Right ventricle myocardium superior (tissue), 1 donor: Measurements from ENCODE around the gene CAPNS2. TPM values are rescaled to one million over a fixed set of nuclear protein-coding genes. Genes with fewer than 3 reads are reported as not detected.

Experiments
- ATAC-seq: fragments of 200-7000 bp; cut with Tn5 transposase; one replicate; pipeline ENCODE4 v1.9.1; 2020; ENCODE audit warnings: mild to moderate bottlenecking; ENCODE audit not compliant: poor library complexity
- DNase-seq: peaks from one replicate; pipeline ENCODE4 v3.0.0-alpha.2; 2020
- intact Hi-C: fragments of 100-400 bp; cut with DNase I; formaldehyde crosslinking; loops from one replicate; pipeline ENCODE4 v1.11.2; 2022
- total RNA-seq: library from RNA; stranded (reverse); fragmentation: NEBNext Ultra II Directional; extraction: Animal tissue kit (Norgen Biotek cat#: 25700); gene quantifications from one replicate; pipeline ENCODE4 v1.2.1, GENCODE V29; 2021
- donor health status: DM: no; HTN: yes; CAD: no; lungs with severe emphysema.

The CAPNS2 gene
- total RNA-seq, 1 donor from 2014 or later, result not detected

DNA sequence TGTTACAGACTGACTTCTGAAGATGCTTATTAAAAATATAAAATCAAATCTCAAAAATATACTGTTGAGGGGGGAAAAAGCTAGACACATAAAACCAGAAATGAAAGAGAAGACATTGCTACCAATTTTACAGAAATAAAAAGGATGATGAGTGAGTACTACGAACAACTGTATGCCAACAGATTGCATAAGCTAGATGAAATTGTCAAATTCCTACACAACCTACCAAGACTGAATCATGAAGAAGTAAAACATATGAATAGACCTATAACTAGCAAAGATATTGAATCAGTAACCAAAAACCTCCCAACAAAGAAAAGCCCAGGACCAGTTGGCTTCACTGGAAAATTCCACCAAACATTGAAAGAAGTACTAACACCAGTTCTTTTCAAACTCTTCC lies 3.5 kb upstream of the CAPNS2 start:
- no peak for ATAC-seq
- DNase-seq, result no peak
- intact Hi-C loops, result no loop called here

GRCh38 chr16:55563797-55564196 lies 2.7 kb upstream of the CAPNS2 start:
- ATAC-seq (no peak), DNase-seq (no peak)
- intact Hi-C loops, result no loop called here

DNA sequence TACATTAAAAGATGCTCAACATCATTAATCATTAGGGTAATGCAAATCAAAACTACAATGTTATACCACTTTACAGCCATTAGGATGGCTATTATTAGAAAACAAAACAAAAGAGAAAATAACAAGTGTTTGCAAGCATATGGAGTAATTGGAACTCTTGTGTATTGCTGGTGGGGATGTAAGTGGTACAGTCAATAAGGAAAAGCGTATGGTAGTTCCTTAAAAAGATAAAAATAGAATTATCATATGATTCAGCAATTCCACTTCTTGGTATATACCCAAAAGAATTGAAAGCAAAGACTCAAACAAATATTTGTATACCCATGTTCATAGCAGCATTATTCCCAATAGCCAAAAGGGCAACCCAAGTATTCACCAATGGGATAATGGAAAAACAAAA lies 1.4 kb upstream of the CAPNS2 start:
- DNase-seq (no peak), ATAC-seq (no peak)
- intact Hi-C loops, result no loop called here

- ATAC-seq (peak; percentile 91), DNase-seq (no peak)
- intact Hi-C loops, result no loop called here
Measured at GRCh38 chr16:55567382-55567781, 898 bp downstream of the CAPNS2 start.

DNA sequence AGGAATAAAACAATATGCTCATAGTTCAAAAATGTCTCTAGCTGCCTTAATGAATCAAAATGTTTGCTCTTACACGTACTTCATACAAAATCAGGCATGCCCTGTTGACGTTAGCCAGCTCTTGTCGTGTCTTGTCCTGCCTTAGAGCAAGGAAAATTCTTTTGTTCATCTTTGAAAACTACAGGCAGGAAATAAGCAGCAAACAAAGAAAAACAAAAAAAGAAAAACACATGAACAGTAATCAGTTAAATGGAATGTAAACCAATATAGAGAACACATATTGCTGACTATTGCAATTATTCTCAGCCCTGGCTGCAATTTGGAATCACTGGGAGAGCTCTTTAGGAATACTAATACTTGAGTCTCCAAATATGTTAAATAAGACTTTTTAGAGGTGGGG lies 1.7 kb downstream of the CAPNS2 start:
- ATAC-seq, result no peak
- intact Hi-C loops, result no loop called here

GRCh38 chr16:55569025-55569424 lies 2.5 kb downstream of the CAPNS2 start:
- ATAC-seq (peak; percentile 30), DNase-seq (no peak)
- intact Hi-C loops, result no loop called here

More for the DNA sequence above, 1.7 kb downstream of the CAPNS2 start:
- no peak for DNase-seq

DNA sequence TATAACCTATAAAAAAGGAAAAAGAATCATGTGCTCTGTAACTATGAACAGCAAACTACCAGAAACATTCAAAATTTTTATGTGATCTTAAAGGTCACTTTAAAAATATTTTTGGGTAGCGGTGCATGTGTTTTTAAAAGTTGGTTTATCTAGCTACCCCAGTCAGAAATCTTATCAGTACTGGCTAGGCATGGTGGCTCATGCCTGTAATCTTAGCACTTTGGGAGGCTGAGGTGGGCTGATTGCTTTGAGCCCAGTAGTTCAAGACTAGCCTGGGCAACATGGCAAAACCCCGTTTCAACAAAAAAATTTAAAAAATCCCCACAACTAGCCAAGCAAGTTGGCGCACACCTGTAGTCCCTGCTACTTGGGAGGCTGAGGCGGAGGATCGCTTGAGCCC lies 3.7 kb downstream of the CAPNS2 start:
- DNase-seq, result no peak
- ATAC-seq, result no peak
- intact Hi-C loops, result no loop called here

GRCh38 chr16:55571191-55571897 lies 4.9 kb downstream of the CAPNS2 start:
- intact Hi-C loops, result no loop called here
- ATAC-seq, result no peak

GRCh38 chr16:55572439-55572838 lies 6.0 kb downstream of the CAPNS2 start:
- intact Hi-C loops, result no loop called here
- ATAC-seq (no peak), DNase-seq (no peak)

More at GRCh38 chr16:55571191-55571897, 4.9 kb downstream of the CAPNS2 start:
- no peak for DNase-seq

- ATAC-seq (no peak), DNase-seq (no peak)
- intact Hi-C loops, result no loop called here
Measured at GRCh38 chr16:55574811-55575210, 8.3 kb downstream of the CAPNS2 start.

- intact Hi-C loops, result no loop called here
- no peak for DNase-seq
- peak; percentile 21 for ATAC-seq
Measured at GRCh38 chr16:55575496-55575895, 9.0 kb downstream of the CAPNS2 start.

DNA sequence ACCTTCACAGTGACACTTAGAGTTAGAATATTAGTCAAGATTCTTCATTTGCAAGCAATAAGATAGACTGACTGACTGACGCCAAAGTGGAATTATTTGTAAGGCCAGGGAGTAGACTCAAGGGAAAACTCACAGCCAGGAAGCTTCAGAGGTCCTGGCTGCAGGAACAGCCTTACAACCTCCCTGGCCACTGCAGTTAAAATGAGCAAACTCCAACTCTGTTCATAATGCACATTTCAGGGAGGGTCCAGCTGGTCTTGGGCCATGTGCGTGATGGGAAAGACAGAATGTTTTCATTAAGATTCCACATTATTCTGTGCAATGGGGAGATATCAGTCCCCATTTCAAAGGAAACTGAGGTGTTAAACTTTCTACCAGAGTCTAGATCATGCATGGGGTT lies 9.9 kb downstream of the CAPNS2 start:
- ATAC-seq (peak; percentile 90), DNase-seq (peak; percentile 61)
- intact Hi-C loops, result no loop called here

GRCh38 chr16:55577887-55578286 lies 11.4 kb downstream of the CAPNS2 start:
- DNase-seq (no peak), ATAC-seq (no peak)
- intact Hi-C loops, result no loop called here

GRCh38 chr16:55585631-55586030 lies 19.1 kb downstream of the CAPNS2 start:
- DNase-seq, result no peak
- no peak for ATAC-seq
- intact Hi-C loops, result no loop called here

GRCh38 chr16:55588799-55589198 lies 22.3 kb downstream of the CAPNS2 start:
- intact Hi-C loops, result no loop called here
- no peak for ATAC-seq
- DNase-seq, result no peak

- DNase-seq (no peak), ATAC-seq (no peak)
- intact Hi-C loops, result no loop called here
Measured at GRCh38 chr16:55592306-55592705, 25.8 kb downstream of the CAPNS2 start.

DNA sequence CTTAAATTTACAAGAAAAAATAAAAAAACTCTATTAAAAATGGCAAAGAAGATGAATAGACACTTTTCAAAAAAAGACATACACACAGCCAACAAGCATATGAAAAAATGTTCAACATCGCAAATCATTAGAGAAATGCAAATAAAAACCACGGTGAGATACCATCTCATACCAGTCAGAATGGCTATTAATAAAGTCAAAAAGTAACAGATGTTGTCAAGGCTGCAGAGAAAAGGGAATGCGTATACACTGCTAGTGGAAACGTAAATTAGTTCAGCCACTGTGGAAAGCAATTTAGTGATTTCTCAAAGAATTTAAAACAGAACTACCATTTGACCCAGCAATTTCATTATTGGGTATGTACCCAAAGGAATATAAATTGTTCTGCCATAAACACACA lies 31.4 kb downstream of the CAPNS2 start:
- no peak for DNase-seq
- no peak for ATAC-seq
- intact Hi-C loops, result no loop called here

GRCh38 chr16:55605754-55606336 lies 39.4 kb downstream of the CAPNS2 start:
- DNase-seq (no peak), ATAC-seq (peak; percentile 12)
- intact Hi-C loops, result no loop called here

- intact Hi-C loops, result no loop called here
- ATAC-seq (no peak), DNase-seq (no peak)
Measured at GRCh38 chr16:55613613-55614335, 47.3 kb downstream of the CAPNS2 start.

DNA sequence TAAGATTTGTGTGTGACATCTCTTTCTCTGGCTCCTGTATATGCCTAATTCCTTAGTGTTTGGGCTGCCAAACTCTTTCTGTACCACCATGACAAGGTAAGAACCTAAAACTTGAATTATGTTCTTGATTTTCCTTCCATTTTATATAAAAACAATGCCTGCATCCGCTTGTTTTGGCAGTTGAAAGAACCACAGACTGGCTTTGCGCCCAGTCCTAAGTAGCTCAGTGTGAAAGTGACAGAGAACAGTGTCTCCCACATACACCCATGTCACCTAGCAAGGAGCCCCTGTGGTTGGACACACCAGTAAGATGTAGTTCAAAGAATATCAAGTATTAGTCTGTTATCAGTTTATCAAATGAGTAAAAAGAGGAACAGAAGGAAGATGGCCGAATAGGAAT lies 48.6 kb downstream of the CAPNS2 start:
- DNase-seq (no peak), ATAC-seq (no peak)
- intact Hi-C loops, result no loop called here
